Stimulated activated naive CD4-positive, alpha-beta T cell (primary cell): ENCODE data around the gene SEC14L2.
"Not testable (repeated sequence)": the region's sequence is repeated elsewhere in the genome, so short reads cannot be mapped to it uniquely, and the experiment has no call there.

Experiments used
- DNase-seq, 6 experiments: peaks; one replicate each; lab custom pipeline; 2025; lab: John Stamatoyannopoulos, UW

The SEC14L2 gene

DNA sequence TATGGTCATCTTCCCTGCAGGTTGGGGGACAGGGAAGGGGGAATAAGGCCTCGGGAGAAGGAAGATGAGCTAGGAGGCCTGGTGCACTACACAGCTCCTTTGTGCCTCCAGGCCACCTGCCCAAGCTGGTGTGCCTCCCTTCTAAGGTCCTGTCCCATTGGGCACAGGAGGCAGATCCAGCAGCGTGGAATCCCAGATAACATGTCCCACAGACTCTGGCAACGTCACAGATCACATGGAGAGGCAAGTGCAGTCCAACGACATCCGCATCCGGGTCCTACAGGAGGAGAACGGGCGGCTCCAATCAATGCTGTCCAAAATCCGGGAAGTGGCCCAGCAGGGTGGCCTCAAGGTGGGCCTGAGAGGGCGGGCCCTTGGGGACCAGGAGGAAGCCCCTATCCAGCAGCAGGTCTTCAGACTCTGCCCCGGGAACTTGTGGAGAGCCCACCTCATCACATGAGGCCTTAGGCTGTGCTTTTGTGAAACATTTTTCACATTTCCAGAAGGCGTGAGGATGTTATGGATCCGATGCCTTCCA is 21.4 kb upstream of the SEC14L2 start:
- no peak for DNase-seq

DNA sequence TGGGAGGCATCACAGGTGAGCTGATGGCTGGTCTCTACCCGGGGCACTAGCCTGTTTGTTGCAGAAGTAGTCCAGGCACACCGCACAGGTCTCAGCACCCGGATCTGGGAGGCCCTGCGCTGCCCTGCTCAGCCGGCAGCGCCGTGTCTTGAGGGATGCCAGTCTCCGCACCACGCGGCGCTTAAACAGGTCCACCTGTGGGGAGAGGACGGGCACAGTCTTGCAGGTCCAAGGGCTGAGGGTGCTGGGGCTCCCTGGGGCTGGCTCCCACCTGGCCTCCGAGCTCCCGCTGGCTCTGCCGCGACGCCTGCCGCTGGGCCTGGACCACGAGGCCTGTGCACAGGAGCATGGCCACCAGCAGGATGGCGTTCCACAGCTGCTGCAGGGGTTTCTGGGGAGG is 16.8 kb upstream of the SEC14L2 start:
- no peak for DNase-seq

DNA sequence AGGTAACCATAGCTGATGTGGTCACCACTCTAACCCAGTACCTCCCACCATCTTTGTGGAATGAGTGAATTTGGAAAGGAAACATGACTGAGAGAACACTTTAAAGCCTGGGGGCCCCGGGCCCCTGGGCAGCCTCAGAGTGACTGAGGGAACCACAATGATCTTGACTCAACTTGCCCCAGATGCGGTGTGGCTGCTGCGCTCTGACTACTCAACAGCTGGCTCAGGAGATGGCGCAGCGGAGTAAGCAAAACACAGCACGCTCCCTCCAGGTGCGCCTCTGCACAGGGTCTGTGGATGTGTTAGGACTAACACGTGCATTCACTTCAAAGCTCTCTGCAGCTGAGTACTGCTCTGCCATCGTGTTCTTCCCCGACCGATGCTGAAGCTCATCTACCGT is 15.6 kb upstream of the SEC14L2 start:
- DNase-seq = no peak

DNA sequence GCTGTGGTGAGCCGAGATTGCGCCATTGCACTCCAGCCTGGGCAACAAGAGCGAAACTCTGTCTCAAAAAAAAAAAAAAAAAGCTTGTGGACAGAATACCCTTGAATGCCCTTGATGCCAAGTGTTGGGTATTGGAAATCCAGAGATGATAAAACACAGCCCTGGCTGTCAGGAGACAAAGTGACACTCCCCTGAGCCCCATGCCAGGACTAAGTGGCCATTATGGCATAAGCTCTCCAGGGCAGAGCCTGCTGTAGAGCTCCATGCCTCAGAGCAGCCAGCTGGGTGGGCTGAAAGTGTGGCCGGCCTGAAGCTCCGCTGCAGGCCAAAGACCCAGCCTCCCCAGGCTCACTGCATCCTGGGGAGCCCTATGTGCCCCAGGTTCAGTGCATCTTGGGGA is 14.5 kb upstream of the SEC14L2 start:
- DNase-seq = no peak

DNA sequence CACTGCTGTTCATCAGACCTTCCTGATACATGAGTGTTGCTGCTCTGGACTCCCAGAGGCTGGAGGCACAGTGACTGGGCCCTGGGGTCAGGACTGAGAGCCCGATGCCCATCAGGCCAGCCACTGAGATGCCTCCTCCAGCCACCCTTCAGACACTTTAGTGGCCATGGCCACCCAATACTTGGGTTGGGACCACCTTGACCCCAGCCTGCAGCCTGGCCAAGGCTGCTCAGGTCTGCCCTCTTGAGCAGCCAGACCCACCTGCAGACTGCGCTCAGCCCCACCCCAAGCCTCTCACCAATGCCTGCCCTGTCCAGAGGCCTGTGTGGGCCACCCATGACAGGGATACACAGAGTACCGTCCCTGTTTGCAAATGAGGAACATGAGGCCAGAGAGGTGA is 13.8 kb upstream of the SEC14L2 start:
- no peak for DNase-seq

DNA sequence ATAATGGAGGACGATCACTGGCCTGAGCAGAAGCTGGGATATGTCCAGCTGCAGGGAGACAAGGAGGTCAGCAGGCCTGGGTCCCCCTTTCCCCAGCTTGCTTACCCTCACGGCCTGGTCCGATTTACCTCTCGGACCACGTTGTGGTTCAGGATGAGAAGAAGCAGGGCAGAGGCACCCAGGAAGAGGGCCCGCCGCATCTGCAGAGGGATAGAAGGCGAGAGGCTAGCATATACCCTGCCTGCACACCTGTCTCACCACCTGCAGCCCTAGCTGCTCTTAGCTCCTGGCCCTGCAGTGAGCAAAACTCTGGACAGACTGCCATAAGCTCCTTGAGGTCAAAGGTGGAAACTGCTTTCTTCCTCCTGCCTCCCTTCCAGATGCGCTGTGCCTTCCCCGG is 10.9 kb upstream of the SEC14L2 start:
- DNase-seq = no peak

DNA sequence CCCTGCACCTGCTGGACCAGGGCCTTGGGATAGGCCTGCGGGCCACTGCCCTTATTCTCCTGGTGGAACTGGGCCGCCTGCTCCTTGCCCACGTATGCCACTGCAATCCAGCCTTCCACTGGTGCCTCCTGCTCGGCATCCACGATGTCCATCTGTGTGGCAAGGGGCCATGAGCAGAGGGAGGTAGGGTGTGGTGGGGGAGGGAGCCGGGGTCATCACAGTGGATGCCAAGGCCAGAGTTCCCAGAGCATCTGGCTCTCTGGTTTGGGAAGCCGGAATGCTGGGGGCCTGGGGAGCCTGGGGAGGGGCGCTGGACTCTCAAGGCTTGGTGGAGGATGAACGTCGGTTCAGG is 10.2 kb upstream of the SEC14L2 start:
- no peak for DNase-seq

DNA sequence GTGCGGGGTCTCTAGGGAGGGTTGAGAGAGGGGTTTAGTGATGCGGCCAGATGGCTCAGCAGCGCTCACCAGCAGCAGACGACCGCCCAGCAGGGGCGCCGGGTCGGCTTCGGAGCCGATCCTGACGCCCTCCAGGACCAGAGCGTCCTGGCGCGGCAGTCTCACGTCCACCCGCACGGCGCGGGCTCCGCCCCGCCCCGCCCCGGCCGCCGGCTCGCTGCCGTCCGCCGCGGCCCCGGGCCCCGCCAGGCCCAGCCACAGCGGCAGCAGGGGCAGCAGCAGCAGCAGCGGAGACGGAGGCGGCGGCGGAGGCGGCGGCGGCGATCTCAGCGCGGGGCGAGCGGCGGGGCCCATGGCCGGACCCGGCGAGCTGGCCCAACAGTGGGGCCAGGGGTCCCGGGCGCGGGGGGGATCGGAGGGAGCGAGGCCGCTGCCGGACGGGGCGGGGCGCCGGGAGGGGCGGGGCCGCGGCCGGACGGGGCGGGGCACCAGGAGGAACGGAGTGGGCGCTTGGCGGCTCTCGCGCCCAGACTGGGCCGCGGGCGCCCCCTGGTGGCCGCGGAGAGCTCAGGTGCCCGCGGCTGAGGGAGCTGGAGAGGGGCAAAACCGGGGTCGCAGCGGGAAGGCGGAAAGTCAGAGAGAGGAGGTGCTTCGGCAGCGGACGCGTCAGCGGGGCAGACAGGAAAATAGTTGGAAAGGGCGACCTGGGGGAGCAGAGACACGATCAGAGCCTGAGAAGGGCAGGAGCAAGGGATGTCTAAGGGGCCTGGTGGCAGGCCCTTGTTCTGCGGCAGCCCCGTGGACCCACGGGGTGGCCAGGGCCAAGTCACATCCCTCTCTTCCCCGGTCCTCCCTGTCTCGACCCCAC is 9.6 kb upstream of the SEC14L2 start, which contains the start of gene RNF215:
Gene RNF215, minus strand, starts transcription at position 452 of the 868 bp plus-strand sequence. Its CDS starts 98 bp downstream, at position 354.
- DNase-seq = peak; percentile 53 to 81 (median 71)

DNA sequence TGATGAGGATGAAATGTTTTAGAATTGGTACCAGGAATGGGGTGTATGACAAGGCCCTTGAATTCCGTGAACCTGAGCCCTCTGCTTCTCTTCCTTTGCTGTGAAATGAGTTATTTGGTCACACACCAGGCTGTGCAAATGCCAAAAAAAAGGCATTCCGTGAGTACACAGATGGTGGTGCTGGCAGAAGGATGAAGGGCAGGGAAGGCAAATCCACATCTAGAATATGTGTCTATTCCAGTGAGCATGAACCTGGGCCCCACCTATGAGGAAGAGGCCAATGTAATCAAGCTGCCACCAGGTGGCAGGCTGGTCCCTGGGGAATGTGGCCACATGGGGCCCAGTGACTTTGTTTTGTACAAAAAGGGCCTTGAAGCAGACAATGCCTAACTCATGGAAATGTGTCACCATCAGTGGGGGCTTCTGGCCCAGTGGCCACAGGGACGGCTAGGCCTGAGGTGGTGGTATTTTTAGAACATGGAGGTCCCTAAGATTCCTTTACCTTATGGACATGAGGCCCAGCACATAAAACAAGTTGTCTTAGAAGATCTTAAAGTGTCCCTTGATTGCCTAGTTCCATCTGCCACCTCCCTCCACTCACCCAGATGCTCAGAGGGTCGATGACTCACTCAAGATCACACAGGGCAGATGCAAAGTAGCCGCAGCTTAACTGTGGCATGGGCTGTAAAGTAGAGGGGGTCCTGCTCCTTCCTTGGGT is 5.7 kb upstream of the SEC14L2 start:
- DNase-seq = peak; percentile 65 to 83 (median 71)

DNA sequence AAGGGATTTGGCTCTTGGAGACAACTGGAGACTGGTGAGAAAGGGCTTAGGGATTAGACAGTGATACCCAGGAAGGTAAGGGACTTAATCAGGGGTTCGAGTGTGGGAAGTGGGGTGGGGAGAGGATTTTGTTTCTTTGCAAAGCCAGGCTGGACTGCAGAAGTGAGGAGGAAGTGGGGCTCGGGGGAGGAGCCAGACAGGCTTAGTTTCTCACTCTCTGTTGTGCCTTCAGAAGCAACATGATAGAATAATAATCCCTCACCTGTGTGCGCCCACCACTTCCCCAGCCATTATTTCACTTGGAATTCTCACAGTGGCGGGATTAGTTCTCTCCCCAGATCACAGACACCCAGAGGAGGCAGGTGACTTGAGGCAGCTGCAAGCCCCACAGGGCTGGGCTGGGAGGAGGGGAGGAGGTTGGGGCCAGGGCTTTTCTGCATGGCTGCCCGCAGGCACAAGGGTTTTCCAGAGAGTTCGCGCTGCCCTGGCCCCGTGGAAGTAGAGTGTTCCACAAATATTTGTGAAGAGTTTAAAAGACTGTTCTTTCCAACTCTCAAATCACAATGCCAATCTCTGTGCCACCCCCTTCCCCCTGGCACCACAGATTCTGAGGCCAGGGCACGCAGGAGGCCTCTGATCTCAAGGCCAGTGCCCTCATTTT is 4.0 kb upstream of the SEC14L2 start:
- no peak for DNase-seq

DNA sequence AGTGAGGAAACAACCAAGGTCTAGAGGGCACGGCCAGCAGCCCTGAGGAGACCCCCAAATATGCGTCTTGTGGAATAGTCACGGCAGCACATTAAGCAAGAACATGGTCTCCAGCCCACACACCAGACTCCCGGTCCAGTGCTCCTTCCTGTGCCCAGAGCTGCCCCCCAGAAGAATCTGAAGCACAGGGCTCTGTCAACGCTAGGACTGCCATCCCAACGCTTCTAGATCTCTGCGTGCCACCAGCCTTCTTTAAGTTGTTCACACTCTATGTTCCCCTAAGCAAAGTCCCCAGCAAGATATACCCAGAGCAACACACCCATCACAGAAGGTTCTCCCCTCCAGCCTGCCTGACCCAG is 3.5 kb upstream of the SEC14L2 start:
- no peak for DNase-seq

DNA sequence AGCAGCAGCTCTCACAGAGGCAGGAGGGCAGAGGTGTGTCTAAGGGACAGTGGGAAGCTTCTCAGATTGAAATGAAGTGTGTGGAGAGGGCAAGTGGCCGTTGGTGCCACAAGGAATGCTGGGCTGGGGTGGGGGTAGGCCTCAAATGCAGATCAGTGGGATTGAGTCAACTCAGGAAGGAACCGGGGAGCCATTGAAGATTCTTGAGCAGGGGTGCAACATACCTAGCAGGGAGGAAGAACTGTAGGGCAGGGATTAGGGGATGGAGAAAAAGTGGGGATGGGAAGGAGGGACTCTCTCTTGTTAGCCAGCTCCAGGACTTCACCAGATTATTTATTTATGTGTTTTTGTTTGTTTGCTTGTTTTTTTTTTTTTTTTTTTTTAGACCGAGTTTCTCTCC is 2.9 kb upstream of the SEC14L2 start:
- DNase-seq = no peak

DNA sequence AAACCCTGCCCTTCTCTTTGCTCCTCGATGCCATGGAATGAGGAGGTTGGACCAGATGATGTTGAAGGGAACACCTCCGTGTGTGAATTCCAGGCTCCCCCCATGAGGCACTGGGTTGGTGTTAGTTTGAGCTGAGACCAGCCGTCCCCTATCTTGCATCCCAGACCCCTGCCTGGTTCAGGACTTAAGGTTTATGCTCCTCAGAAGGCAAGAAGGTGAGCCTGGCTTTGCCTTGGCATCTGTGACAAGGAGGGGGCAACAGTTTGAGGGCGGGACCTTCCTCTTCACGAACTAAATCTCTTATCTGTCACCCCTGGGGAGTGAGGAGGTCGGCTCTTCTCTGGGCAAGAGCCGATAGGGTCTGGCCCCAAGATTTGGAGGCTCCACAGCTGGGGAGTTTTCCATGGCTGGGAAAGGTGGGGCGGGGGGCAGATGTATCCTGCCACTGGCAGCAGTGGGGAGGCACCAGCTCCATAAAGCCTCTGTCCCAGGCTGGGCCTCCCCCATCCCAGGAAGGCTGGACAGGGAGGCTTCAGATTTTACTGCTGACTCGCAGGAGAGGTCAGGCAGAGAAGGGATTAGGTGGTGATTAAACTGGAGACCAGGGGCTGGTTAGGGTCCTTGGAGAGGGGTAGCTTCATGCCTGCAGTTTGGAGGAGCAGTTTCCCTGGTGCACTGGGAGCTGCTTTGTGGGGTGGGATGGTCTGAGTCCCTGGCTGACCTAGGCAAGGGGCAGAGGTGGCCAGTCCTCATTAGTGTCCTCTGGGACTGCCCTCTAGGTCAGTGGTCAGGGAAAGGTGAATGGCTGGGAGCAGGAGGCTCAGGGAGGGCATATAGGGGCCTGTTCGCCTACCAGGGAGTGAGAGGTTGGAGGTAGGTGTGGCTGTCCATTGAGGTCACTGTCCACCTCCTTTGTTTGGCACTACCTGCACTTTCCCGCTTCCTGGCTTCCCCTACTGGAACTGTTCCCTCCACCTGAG is 1.1 kb downstream of the SEC14L2 start:
- DNase-seq = no peak

DNA sequence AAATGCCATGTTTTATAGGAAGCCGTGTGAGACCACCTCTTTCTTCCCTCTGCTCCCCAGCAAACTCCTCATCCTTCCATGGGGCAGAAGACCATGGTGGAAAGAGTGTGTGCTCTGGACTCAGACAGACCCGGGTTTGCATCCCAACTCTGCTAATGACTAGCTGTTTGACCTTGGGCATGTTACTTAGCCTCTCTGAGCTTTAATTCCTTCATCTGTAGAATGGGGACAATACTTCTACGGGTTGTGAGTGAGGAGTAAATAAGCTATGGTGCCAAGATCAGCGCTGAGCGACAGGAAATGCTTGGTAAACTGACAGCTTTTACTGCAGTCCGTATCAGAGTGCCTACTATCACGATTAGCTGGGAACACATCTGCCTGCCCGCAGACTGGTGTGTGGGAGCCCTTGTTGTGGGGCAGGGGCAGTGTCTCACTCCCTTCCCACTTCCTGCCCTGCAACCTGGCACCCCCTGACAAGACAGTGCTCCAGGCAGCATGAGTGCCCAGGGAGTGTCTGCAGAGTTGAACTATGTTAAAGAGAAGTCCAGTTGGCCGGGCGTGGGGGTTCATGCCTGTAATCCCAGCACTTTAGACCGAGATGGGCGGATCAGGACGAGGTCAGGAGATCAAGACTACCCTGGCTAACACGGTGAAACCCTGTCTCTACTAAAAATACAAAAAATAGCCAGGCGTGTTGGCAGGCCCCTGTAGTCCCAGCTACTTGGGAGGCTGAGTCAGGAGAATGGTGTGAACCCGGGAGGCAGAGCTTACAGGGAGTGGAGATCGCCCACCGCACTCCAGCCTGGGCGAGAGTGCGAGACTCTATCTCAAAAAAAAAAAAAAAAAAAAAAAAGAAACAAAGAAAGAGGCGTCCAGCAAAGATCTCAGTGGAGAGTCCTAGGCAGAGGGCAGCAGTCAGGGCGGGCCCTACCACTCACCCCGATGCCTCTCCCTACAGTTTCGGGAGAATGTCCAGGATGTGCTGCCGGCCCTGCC is 2.2 kb downstream of the SEC14L2 start:
- DNase-seq = peak in 1 of 6 experiments; percentile 23

DNA sequence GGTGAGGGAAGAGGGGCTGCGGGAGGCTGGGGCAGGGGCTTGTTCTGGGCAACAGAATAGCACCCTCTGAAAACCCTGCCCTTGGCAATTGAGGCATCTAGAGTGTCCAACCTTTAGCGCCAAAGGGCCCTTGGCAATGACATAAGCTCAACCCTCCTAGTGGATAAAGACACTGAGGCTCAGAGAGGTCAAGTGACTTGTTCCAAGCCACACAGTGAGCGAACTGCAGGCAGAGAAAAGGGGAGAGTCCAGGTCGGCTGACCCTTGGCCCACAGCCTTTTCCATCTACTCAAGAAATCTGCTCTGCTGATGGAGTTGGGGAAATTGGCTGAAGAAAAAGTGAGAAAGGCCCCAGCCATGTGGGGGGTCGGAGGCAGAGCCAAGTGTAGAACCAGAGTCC is 2.9 kb downstream of the SEC14L2 start:
- no peak for DNase-seq

DNA sequence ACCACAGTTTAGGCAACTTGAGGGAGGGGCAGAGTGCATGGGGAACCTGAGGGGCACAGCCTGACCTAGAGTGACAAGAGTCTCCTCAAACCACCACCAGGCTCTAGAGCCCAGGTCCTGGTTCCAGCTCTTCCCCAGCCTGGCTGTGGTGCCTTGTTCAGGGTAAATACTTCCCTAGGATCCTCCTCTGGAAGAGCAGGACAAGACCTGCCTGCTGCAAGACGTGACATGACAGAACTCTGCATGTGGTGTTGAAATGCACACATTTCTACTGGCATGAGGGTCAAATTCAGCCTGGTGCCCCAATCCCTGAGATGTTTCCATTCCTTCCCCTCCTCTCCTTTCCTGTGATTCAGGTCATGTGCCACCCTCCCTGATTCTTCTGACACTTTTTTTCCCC is 3.3 kb downstream of the SEC14L2 start:
- DNase-seq = no peak

DNA sequence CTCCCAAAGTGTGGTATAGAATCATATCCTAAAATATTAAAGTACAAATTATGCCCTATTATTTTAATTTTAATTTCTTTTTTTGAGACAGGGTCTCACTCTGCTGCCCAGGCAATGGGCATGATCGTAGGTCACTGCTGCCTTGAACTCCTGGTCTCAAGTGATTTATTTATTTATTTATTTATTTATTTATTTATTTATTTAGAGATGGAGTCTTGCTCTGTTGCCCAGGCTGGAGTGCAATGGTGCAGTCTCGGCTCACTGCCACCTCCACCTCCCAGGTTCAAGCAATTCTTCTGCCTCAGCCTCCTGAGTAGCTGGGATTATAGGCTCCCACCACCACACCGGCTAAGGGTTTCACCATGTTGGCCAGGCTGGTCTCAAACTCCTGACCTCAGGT is 4.2 kb downstream of the SEC14L2 start:
- not testable (repeated sequence) for DNase-seq

DNA sequence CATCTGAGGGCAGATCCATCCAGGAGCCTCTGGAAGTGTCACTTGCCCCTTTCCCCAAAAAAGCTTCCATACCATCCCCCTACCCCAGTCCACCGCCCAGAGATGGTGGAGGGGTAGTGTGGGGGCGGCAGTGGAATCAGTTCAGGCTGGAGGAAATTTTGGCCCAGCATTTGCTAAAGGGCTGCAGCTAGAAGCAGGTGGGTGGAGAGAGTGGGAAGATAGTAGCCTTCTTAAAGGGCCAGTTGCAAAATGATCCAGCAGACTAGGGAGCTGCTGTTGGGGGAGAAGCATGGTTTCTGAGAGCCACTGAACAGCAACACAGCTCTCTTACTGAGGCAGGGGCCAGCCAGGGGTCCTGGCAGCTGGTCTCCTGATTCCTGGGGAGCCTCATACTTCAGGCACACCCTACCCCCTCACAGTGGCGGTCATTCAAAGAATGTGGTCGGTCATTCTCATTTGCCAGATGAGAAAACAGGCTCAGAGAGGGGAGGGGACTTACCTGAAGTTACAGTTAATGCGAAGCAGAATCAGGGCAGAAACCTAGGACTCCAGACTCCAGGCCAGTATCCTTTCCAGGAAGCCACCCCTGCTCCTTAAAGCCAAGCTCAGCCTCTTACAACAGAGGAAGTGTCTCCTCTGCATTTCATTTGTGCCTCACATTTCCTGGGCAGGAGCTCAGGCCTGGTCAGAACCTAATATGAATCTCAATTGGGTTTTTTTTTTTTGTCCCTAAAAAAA is 5.4 kb downstream of the SEC14L2 start:
- DNase-seq = no peak

DNA sequence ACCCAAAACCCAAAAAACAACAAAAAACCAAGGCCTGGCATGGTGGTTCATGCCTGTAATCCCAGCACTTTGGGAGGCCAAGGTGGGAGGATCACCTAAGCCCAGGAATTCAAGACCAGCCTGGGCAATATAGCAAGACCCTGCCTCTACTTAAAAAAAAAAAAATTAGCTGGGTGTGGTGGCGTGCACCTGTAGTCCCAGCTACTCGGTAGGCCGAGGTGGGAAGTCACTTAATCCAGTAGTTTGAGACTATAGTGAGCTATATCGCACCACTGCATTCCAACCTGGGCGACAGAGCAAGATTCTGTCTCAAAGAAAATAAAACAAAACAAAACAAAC is 5.9 kb downstream of the SEC14L2 start:
- DNase-seq = not testable (repeated sequence)

DNA sequence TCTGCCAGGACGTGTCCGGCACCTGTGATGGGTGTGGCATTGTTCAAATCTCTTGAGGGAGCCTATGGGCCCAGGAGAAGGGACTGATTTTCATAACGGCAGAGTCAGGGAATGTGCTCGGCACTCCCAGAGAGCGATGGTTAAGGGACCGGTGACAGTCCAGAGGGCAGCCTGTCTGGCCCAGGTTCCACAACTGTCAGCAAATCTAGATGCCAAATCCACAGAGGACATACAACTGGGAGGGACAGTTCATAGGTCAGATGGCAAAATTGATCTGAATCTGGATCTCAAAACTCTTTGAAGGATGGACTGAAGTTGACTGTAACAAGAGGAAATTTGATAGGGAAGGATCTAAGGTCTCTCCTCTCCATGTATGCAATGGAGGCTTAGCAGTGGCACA is 7.5 kb downstream of the SEC14L2 start:
- DNase-seq = no peak
